Neuronal stem cell (in vitro differentiated cells): ENCODE measurements around the gene HDGFL3.

ENCODE experiments used
- DNase-seq: peaks from one replicate; pipeline ENCODE4 v3.0.0-alpha.2; 2013; ENCODE audit warnings: low spot score
- H2AFZ ChIP-seq: one replicate; pipeline ENCODE4 v1.6.1; 2013; ENCODE audit warnings: mild to moderate bottlenecking, low read length, inconsistent platforms
- H2AK5ac ChIP-seq: 2 replicates; pipeline ENCODE4 v1.6.1; 2013; ENCODE audit warnings: low read depth, mild to moderate bottlenecking, inconsistent platforms, low read length, moderate library complexity, mixed read lengths
- H2BK120ac ChIP-seq: 2 replicates; pipeline ENCODE4 v1.6.1; 2013; ENCODE audit warnings: low read depth, mild to moderate bottlenecking, inconsistent platforms, low read length, moderate library complexity, mixed read lengths
- H2BK12ac ChIP-seq: one replicate; pipeline ENCODE4 v1.6.1; 2013; ENCODE audit warnings: low read length, inconsistent platforms
- H2BK15ac ChIP-seq: 2 replicates; pipeline ENCODE4 v1.6.1; 2013; ENCODE audit warnings: mild to moderate bottlenecking, low read length, inconsistent platforms, mixed read lengths
- H2BK5ac ChIP-seq: one replicate; pipeline ENCODE4 v1.6.1; 2013; ENCODE audit warnings: inconsistent platforms, mild to moderate bottlenecking, low read length, moderate library complexity
- H3K14ac ChIP-seq: one replicate; pipeline ENCODE4 v1.6.1; 2013; ENCODE audit warnings: low read length, inconsistent platforms
- H3K18ac ChIP-seq: 2 replicates; pipeline ENCODE4 v1.6.1; 2013; ENCODE audit warnings: low read length, inconsistent platforms
- H3K23ac ChIP-seq: 2 replicates; pipeline ENCODE4 v1.6.1; 2013; ENCODE audit warnings: low read depth, mild to moderate bottlenecking, mixed read lengths, low read length, inconsistent platforms; ENCODE audit not compliant: poor library complexity
- H3K27ac ChIP-seq: replicated peaks from 3 replicates; pipeline ENCODE4 v1.5.1; 2013; ENCODE audit warnings: low read length, inconsistent platforms
- H3K27me3 ChIP-seq, 3 experiments: 2 replicates each; pipeline ENCODE4 v1.6.1; 2013; ENCODE audit warnings: low read length in 3 of 3, mild to moderate bottlenecking in 2 of 3, inconsistent platforms in 1 of 3, low read depth in 1 of 3, mixed read lengths in 1 of 3, moderate library complexity in 1 of 3; ENCODE audit not compliant: control insufficient read depth in 3 of 3, insufficient read depth in 3 of 3
- H3K36me3 ChIP-seq, 2 donors: replicated peaks in 1 of 2; 2 replicates each; pipeline ENCODE4 v1.6.1; 2013; ENCODE audit warnings: low read length in 2 of 2; ENCODE audit not compliant: control insufficient read depth in 2 of 2, insufficient read depth in 2 of 2
- H3K4ac ChIP-seq: 2 replicates; pipeline ENCODE4 v1.6.1; 2013; ENCODE audit warnings: inconsistent platforms, mild to moderate bottlenecking, low read length, moderate library complexity
- H3K4me1 ChIP-seq, 2 donors: 1 replicate in 1 of 2; 2 replicates in 1 of 2; pipeline ENCODE4 v1.6.1; 2013; ENCODE audit warnings: low read length in 2 of 2, low read depth in 1 of 2; ENCODE audit not compliant: control insufficient read depth in 2 of 2, insufficient read depth in 1 of 2
- H3K4me2 ChIP-seq: one replicate; pipeline ENCODE4 v1.6.1; 2013; ENCODE audit warnings: mild to moderate bottlenecking, low read length, inconsistent platforms; ENCODE audit not compliant: insufficient read depth, poor library complexity, severe bottlenecking
- H3K4me3 ChIP-seq, 2 donors: 2 replicates each; pipeline ENCODE4 v1.5.1; 2013; ENCODE audit warnings: low read length in 2 of 2, mild to moderate bottlenecking in 2 of 2, inconsistent platforms in 1 of 2, moderate library complexity in 1 of 2
- H3K79me1 ChIP-seq: one replicate; pipeline ENCODE4 v1.6.1; 2013; ENCODE audit warnings: low read depth, mild to moderate bottlenecking, inconsistent platforms, low read length, moderate library complexity
- H3K9ac ChIP-seq: one replicate; pipeline ENCODE4 v1.6.1; 2013; ENCODE audit warnings: mild to moderate bottlenecking, low read depth, low read length, inconsistent platforms; ENCODE audit not compliant: poor library complexity
- H3K9me3 ChIP-seq, 2 donors: replicated peaks in 1 of 2; 2 replicates each; pipeline versions ENCODE3 to v1.6.1; 2013; ENCODE audit warnings: low read length in 2 of 2, mild to moderate bottlenecking in 2 of 2, inconsistent platforms in 1 of 2, low read depth in 1 of 2, mixed read lengths in 1 of 2, moderate library complexity in 1 of 2; ENCODE audit not compliant: control insufficient read depth in 2 of 2, insufficient read depth in 1 of 2
- H4K8ac ChIP-seq: one replicate; pipeline ENCODE4 v1.6.1; 2013; ENCODE audit warnings: low read depth, mild to moderate bottlenecking, inconsistent platforms, low read length, moderate library complexity
- H4K91ac ChIP-seq: one replicate; pipeline ENCODE4 v1.6.1; 2013; ENCODE audit warnings: low read length, low read depth, mild to moderate bottlenecking, inconsistent platforms; ENCODE audit not compliant: poor library complexity
- WGBS, 2 donors: extraction: QIAGEN DNeasy Blood & Tissue Kit; methylation state at CpG; one replicate each; pipeline ENCODE4 v1.1.7; 2013; ENCODE audit warnings: missing lambda C conversion rate in 2 of 2, mixed read lengths in 1 of 2; ENCODE audit not compliant: insufficient read length in 2 of 2, insufficient replicate concordance in 1 of 2; ENCODE audit errors: extremely low coverage in 2 of 2; 5-methylcytosine and 5-hydroxymethylcytosine counted together

The HDGFL3 gene

DNA sequence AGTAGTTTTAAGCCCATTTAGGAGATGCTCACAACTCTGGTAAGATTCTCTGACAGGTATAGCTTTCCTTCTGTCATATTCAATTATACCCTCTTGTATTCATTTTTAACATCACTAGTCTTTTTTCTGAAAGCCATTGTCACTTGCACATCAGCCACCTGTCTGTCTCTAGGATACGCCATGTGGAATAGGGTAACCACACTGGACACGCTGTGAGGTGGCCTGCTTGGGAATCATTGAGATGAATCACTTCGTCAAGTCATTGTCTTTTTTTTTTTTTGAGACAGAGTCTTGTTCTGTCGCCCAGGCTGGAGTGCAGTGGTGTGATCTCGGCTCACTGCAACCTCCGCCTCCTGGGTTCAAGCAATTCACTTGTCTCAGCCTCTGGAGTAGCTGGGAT, 92.8 kb downstream of the HDGFL3 start:
- Histone ChIP-seq H3K9me3 (peaks cover 0 to 2% of the 10 kb centered on the region in 2 donors), H3K4me1 (peaks cover 0 to 3% of the 10 kb centered on the region in 2 donors), H3K14ac (no peak overlapping the region), H3K4me2 (no peak overlapping the region), H2AFZ (no peak overlapping the region), H3K9ac (no peak overlapping the region), H2BK5ac (no peak overlapping the region), H3K27ac (no peak overlapping the region), H3K4me3 (no peak overlapping the region), H3K27me3 (peaks cover 0 to 3% (median 0%) of the 10 kb centered on the region in 3 experiments), H3K18ac (no peak overlapping the region), H3K79me1 (no peaks in the 10 kb centered on the region), H3K4ac (no peak overlapping the region), H3K36me3 (peaks cover 1 to 14% of the 10 kb centered on the region in 2 donors), H4K91ac (no peak overlapping the region), H2BK120ac (no peak overlapping the region), H3K23ac (no peak overlapping the region), H4K8ac (no peak overlapping the region), H2BK12ac (no peak overlapping the region), H2BK15ac (no peak overlapping the region), H2AK5ac (no peak overlapping the region)
- WGBS, 2 donors = no CpG with 5 or more reads among the region's 6 CpGs
- no peak for DNase-seq

DNA sequence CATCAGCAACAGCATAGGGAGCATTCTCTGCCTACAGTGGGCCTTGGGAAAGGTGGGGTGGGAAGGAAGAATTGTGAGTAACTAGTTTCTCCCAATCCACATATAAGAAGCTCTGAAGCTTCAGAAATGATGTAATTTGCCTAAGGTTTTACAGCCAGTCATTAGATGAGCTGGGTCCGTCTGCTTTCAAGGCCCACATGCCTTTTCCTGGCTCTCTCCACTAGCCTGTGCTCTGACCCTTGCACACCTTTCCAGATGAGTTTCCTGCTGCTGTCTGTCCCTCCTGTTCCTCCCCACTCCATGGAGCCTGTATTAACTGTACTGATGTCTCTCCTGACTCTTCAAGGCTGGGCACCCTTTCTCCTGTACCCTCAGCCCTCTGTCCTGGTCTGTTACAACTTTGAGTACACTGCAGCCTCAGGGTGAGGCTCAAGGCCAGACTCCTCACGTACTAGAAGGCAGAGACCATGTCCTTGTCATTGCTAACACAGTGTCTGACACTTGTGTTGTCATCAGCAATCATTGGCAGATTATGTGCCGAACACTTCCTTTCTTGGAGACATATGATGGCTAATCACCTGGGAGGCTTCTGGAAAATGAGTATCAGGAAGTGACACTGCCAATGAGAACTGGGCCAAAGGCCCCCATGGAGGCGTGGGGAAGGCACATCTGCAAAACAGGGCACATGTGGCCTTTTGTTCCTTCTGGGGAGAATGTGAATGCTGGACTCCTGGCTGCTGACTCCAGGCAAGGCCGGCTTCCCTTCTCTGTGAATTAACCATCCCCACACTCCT, 93.5 kb downstream of the HDGFL3 start:
- Histone ChIP-seq H3K4ac (no peak overlapping the region), H3K23ac (no peak overlapping the region), H3K27me3 (peaks cover 0 to 10% (median 0%) of the 10 kb centered on the region in 3 experiments), H3K9me3 (peaks cover 0 to 2% of the 10 kb centered on the region in 2 donors), H2BK15ac (no peak overlapping the region), H3K14ac (no peak overlapping the region), H3K4me2 (no peak overlapping the region), H4K8ac (no peak overlapping the region), H3K27ac (no peak overlapping the region), H2AK5ac (no peak overlapping the region), H3K4me3 (no peak overlapping the region), H2AFZ (no peak overlapping the region), H4K91ac (no peak overlapping the region), H3K79me1 (no peaks in the 10 kb centered on the region), H3K9ac (no peak overlapping the region), H3K18ac (no peak overlapping the region), H3K36me3 (peaks cover 1 to 14% of the 10 kb centered on the region in 2 donors), H2BK5ac (no peak overlapping the region), H2BK120ac (no peak overlapping the region), H2BK12ac (no peak overlapping the region), H3K4me1 (peaks cover 0 to 3% of the 10 kb centered on the region in 2 donors)
- WGBS, 2 donors = no CpG with 5 or more reads among the region's 5 CpGs
- DNase-seq = no peak

DNA sequence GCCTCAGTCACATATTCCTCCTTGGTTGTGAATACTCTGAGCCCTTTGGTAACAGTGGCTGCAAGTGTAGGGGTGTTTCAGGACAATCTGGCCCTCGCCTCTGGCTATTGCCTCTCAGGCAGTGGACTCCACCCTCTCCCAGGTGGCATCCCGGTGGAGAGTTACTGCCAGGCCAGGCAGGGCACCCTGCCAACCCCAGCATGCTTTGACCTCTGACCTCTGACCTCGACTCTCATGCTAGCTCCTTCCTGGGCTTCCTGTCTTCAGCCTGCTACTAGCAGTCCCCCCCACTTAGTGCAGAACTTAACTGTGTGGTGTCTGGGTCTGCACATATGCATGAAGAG, 94.7 kb downstream of the HDGFL3 start:
- H2AK5ac ChIP-seq = no peak overlapping the region
- no peak overlapping the region for H2AFZ ChIP-seq
- H3K23ac ChIP-seq = no peak overlapping the region
- peaks cover 0 to 3% of the 10 kb centered on the region in 2 donors for H3K4me1 ChIP-seq
- no peak overlapping the region for H3K4me2 ChIP-seq
- no peak overlapping the region for H2BK15ac ChIP-seq
- H3K27me3 ChIP-seq = peaks cover 3 to 21% (median 5%) of the 10 kb centered on the region in 3 experiments
- H3K79me1 ChIP-seq = peaks cover 2% of the 10 kb centered on the region
- WGBS, 2 donors = no CpG with 5 or more reads among the region's 3 CpGs
- no peak overlapping the region for H4K8ac ChIP-seq
- no peak overlapping the region for H3K4ac ChIP-seq
- no peak overlapping the region for H3K4me3 ChIP-seq
- H2BK12ac ChIP-seq = no peak overlapping the region
- H2BK120ac ChIP-seq = no peak overlapping the region
- no peak overlapping the region for H3K27ac ChIP-seq
- no peak overlapping the region for H3K18ac ChIP-seq
- H3K14ac ChIP-seq = no peak overlapping the region
- no peak overlapping the region for H3K9ac ChIP-seq
- DNase-seq = no peak
- H2BK5ac ChIP-seq = no peak overlapping the region
- no peak overlapping the region for H4K91ac ChIP-seq
- peaks cover 1 to 14% of the 10 kb centered on the region in 2 donors for H3K36me3 ChIP-seq
- H3K9me3 ChIP-seq = peaks cover 0 to 2% of the 10 kb centered on the region in 2 donors

DNA sequence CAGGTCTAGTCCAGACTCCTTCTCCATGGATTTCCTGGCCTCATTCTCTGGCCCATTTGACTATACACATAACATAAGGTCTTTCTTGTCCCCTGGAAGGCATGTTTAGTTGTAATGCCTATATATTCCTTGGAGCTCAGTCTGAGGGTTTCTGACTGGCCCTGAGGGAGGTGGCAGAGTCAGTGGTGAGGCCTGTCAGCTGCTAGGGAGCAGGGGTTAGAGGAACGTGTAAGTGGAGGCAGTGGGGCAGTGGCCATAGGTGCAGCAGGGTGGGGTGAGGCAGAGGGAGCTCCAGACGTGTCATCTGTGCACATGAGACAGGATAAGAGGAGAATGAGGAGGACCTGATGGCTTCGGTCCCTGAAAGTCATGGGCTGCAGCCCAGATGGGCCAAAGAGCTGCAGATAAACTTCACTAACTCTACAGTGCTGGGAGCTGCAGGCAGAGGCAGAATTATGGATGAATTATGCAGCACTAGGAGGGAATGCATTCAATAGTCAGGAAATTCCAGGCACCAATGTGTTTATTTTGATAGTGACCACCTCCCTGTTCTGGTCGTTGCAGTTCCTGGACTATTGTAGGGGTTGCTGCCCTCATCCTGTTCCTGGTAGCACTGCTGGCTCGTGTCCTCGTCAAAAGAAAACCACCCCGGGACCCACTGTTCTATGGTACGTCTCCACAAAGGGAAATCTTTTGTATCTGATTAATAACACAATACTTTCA, 95.2 kb downstream of the HDGFL3 start:
- H3K4me1 ChIP-seq = peaks cover 0 to 3% of the 10 kb centered on the region in 2 donors
- H3K27ac ChIP-seq = no peak overlapping the region
- H2BK5ac ChIP-seq = no peak overlapping the region
- no peak overlapping the region for H2BK15ac ChIP-seq
- no CpG with 5 or more reads among the region's 8 CpGs for WGBS, 2 donors
- peaks cover 2% of the 10 kb centered on the region for H3K79me1 ChIP-seq
- H2AFZ ChIP-seq = no peak overlapping the region
- H2AK5ac ChIP-seq = no peak overlapping the region
- H3K23ac ChIP-seq = no peak overlapping the region
- H3K14ac ChIP-seq = no peak overlapping the region
- no peak overlapping the region for H3K18ac ChIP-seq
- peaks cover 7 to 27% (median 10%) of the 10 kb centered on the region in 3 experiments for H3K27me3 ChIP-seq
- H4K8ac ChIP-seq = no peak overlapping the region
- DNase-seq = no peak
- no peak overlapping the region for H4K91ac ChIP-seq
- H3K36me3 ChIP-seq = peaks cover 1 to 14% of the 10 kb centered on the region in 2 donors
- H3K4me2 ChIP-seq = no peak overlapping the region
- H3K9ac ChIP-seq = no peak overlapping the region
- H2BK12ac ChIP-seq = no peak overlapping the region
- H3K4ac ChIP-seq = no peak overlapping the region
- H3K9me3 ChIP-seq = peaks cover 0 to 2% of the 10 kb centered on the region in 2 donors
- no peak overlapping the region for H2BK120ac ChIP-seq
- H3K4me3 ChIP-seq = peak overlapping the region in 1 of 2 donors; percentile 29
